GM13976 (cell line): ENCODE measurements around the gene GUF1.
"Not testable (repeated sequence)": the region's sequence is repeated elsewhere in the genome, so short reads cannot be mapped to it uniquely, and the experiment has no call there.

Experiments
- DNase-seq: peaks from one replicate; pipeline ENCODE4 v3.0.0; 2012; ENCODE audit warnings: low spot score
- in situ Hi-C: fragments of 300-500 bp; cut with MboI; formaldehyde crosslinking; loops from one replicate; pipeline ENCODE4 v1.12.0; 2022; ENCODE audit warnings: low sequenced_read_pairs, mixed read lengths, inconsistent platforms; ENCODE audit not compliant: unreplicated experiment
- TF ChIP-seq, protein P1 (sequence below): IDR thresholded peaks from 2 replicates; pipeline ENCODE4 v1.5.1; 2012; ENCODE audit warnings: borderline replicate concordance, mild to moderate bottlenecking; ENCODE audit not compliant: insufficient read depth; ENCODE audit errors: extremely low read depth, missing control alignments, control extremely low read depth

The GUF1 gene

DNA sequence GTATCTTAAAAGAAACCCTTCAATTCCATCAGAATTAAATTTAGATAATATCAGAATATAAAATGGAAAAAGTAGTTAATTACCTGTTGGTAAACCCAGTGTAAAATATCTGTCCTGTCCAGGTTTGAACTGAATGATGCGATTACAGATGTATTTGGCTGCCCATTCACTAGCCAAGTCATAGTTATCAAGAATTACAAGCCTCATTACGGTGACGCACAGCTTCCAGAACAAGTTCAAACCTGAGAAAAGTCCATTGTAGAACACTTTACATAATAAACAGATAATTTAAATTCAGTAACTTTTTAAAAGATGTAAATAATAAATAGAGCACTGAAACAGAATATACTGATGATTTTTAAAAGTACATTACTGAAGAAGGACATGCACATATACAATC, 43.8 kb downstream of the GUF1 start:
- in situ Hi-C loops, result no loop called here
- TF ChIP-seq, protein P1, sequence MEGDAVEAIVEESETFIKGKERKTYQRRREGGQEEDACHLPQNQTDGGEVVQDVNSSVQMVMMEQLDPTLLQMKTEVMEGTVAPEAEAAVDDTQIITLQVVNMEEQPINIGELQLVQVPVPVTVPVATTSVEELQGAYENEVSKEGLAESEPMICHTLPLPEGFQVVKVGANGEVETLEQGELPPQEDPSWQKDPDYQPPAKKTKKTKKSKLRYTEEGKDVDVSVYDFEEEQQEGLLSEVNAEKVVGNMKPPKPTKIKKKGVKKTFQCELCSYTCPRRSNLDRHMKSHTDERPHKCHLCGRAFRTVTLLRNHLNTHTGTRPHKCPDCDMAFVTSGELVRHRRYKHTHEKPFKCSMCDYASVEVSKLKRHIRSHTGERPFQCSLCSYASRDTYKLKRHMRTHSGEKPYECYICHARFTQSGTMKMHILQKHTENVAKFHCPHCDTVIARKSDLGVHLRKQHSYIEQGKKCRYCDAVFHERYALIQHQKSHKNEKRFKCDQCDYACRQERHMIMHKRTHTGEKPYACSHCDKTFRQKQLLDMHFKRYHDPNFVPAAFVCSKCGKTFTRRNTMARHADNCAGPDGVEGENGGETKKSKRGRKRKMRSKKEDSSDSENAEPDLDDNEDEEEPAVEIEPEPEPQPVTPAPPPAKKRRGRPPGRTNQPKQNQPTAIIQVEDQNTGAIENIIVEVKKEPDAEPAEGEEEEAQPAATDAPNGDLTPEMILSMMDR, result no peak
- no peak for DNase-seq

DNA sequence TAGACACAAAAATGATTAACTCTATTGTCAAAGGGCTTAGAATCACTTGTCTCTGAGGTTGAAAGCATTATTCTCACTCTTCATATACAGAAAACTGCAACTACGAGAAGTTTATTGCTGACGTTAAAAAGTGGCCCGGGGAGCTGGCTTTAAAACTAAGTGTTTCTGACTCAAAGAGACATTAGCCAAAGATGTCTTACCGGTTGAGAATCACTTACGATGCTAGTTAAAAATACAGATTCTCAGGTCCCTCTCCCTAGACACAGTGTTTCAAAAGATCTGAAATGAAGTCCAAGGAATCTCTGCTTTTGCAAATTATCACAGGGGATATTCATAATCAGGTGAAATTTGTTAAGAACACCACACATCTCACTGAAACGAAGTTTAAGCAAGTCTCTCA, 46.9 kb downstream of the GUF1 start:
- no peak for DNase-seq
- in situ Hi-C loops, result no loop called here
- TF ChIP-seq, protein P1, result no peak

DNA sequence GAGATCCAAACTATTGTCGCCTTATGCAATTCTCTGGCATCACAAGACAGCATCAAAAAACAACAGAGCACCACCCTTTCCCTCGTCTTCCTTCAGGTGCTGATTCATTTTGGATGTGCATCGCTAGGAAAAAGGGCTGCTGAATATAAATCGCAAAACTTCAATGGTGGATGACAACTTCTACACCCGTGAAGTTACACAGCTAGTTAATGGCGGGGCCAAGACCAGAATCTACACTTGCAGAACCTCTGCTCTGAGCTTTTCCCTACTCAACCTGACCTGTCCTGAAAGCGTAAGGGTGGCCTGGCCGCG, 47.5 kb downstream of the GUF1 start:
- TF ChIP-seq, protein P1, result no peak
- DNase-seq, result no peak
- in situ Hi-C loops, result no loop called here

DNA sequence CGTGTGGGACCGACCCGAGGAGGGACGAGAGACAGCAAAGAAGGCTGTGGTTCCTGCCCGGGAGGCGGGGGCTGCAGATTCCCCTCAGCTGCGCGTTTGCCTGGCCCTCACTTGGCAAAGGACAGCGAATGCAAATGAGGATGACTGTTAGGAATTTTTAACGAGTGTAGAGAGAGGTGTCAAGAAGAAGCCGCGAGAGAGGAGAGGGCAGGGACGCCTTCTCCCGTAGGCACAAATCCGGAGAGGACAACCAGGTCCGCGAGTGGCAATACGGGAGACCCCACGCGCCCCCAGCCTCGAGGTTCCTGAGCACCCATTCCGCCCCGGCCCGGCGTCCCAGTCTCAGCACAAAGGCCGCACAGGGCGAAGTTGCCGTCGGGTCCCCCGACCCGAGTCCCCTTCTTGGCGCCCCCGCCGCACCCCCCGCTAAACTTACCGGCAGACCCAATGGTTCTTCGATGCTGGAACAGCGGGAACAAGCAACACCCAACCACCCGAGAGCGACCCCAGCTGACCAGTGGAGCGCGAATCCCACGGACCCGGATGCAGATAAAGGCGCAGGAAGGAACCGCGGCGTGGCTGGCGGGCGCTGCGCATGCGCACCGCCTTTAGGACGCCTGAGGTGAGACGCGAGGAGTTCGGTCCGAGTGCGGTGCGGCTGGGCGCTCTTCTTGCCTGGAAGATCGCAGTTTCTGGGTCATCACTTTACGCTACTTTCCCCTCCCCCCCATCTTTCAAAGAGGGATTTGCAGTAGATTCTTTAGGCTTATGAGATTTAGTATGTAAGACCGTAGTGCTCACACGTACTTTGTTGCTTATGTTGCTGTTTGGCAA, 48.0 kb downstream of the GUF1 start, which contains the start of gene GNPDA2:
Gene GNPDA2, minus strand, starts transcription at position 519 of the 834 bp plus-strand sequence. CDS start 4,349 bp downstream, outside the sequence.
- TF ChIP-seq, protein P1, result no peak
- in situ Hi-C loops, result no loop called here
- DNase-seq, result peak; percentile 90

DNA sequence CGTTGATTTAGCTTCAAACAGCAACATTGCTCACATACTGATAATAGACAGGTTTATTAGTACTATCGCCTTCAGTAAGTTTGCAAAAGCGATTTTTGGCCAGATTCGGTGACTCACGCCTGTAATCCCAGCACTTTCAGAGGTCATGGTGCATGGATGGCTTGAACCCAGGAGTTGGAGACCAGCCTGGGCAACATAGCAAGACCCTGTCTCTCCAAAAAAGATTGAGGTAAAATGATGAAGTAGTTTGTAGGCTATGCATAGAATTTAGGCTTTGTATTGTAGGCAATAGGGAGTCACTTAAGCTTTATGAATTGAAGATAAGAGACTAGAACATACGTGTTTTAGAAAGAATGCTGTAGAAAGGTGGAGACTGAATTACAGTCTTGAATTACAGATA, 49.3 kb downstream of the GUF1 start:
- in situ Hi-C loops, result no loop called here

DNA sequence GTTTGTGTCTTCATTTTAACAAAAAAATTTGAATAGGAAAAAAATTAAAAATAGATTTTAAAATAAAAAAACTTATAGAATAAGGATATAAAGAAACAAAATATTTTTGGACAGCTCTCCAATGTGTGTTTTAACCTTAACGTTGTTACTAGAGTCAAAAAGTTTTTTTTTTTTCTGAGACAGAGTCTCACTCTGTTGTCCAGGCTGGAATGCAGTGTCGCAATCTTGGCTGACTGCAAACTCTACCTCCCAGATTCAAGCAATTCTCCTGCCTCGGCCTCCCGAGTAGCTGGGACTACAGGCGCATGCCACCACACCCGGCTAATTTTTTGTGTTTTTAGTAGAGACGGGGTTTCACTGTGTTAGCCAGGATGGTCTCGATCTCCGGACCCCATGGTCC, 50.5 kb downstream of the GUF1 start:
- DNase-seq, in situ Hi-C loops: not testable (repeated sequence)

More for the DNA sequence above, 49.3 kb downstream of the GUF1 start:
- no peak for DNase-seq
- TF ChIP-seq, protein P1, result no peak

DNA sequence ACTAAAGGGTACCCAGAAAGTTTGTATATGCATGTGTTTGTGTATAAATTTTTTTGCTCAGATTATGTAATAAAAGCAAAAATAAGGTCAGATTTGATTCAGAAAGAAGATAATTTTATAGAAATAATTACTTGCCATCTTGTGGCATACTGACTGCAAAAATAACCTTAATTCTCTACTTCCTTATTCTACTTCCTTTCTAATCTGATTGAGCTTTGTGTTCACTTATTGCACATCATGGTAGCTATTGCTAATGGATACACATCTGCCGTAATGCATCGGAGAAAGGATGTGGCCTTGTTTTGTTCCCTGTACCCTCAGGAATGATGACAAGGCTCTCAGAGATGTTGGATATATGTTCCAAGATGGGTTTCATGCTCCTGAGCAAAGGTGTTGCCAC, 58.7 kb downstream of the GUF1 start:
- no peak for DNase-seq
- TF ChIP-seq, protein P1, result no peak
- in situ Hi-C loops, result no loop called here
